Stimulated activated CD8-positive, alpha-beta memory T cell treated with anti-CD3 and anti-CD28 coated beads, Interleukin-4, amount 100 ng/mL, for 48 hours (primary cell): ENCODE data around the gene KCNC3.

Experiments
- DNase-seq: peaks from one replicate; pipeline ENCODE4 v3.0.0-alpha.2; 2020

The KCNC3 gene

DNA sequence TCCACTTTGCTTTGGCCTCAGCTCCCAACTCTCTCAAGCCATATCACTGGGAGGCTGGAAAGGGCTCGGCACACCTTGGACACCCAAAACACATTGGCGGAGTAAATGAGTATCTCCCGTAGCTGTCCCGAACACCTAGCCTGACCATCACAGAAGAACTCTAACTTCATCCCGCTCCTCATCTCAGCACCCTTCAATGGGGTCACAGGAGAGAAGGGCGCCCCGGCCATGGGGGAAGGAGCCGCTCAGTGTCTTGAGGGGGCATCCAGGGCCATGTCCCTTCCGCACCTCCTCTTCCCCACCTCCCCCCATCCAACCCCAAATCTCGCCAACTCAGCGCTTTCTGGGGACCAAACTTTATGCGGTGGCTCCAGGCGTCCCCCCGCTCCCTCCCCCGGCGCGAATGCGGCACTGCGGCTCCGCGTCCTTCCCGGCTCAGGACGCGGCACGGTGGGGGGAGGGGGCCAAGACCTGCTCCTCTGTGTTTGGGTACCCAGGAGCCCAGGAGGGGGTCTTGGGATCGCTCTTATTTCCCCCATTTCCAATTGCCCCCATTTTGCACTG lies 3.0 kb downstream of the KCNC3 start:
- DNase-seq, result no peak

DNA sequence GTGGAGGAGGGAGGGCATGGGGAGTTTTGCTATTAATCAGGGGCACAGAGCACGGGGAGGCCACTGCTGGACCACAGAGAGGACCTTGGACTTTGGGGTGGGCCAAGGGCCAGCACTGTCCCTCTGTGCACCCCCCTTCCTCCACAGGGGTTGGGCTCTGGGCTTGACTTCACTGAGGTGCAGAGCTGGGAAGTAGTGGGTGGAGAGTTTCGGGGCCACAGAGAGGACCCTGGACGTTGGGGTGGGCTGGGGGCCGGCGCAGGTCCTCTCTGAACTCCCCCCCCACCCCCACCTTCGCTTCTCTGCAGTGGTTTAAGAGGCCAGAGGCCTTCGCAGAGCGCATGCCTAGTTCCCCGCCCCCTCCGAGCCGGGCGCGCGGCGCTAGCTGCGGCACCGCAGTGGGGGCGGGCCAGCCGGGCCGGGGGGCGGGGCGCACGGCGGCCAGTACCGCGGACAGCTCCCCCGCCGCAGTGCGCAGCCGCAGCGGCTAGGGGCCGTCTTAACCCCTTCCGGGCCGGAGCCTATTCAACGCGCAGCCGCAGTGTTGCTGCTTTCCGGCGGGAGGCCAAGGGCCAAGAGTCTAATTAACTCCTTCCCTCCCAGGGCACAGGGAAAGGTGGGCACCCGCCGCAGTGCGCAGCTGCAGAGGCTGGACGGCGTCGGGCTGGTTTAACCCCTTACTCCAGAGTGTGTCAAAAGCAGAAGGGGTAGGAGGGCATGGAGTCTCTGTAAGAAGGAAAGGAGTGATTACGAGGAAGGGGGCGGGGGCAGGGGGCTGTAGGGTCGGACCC lies 3.7 kb downstream of the KCNC3 start:
- DNase-seq, result peak; percentile 86

DNA sequence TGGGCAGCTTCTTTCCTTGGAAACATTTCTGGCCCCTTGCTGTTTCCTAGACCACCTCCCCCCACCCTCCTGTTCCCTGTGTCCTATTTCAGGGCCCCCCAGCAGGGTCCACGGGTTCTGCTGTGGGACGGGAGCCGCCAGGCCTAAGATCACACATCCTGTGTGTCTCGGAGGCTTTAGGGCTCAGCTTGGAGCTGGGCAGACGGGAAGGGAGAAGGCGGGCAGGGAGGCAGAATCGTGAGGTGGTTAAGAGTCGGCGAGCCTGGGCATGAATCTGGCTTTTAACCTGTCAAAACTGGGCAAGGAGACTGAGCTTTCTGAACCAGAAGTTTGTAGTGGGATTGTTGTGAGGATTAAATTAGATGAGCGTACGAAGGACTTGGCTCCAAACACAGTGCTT lies 4.8 kb downstream of the KCNC3 start:
- no peak for DNase-seq

DNA sequence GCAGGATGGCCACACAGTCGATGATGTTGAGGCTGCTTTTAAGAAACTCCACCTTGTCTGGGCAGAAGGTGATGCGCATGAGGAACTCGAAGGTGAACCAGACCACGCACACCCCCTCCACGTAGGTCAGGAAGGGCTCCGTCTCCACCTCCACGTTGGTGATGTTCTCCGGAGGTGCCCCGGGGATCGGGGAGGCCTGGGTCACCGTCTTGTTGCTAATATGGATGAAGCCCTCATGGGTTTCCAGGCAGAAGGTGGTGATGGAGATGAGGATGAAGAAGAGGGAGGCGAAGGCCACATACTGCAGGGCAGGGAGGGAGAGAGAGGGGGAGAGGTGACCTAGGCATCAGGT lies 5.4 kb downstream of the KCNC3 start:
- DNase-seq, result no peak

DNA sequence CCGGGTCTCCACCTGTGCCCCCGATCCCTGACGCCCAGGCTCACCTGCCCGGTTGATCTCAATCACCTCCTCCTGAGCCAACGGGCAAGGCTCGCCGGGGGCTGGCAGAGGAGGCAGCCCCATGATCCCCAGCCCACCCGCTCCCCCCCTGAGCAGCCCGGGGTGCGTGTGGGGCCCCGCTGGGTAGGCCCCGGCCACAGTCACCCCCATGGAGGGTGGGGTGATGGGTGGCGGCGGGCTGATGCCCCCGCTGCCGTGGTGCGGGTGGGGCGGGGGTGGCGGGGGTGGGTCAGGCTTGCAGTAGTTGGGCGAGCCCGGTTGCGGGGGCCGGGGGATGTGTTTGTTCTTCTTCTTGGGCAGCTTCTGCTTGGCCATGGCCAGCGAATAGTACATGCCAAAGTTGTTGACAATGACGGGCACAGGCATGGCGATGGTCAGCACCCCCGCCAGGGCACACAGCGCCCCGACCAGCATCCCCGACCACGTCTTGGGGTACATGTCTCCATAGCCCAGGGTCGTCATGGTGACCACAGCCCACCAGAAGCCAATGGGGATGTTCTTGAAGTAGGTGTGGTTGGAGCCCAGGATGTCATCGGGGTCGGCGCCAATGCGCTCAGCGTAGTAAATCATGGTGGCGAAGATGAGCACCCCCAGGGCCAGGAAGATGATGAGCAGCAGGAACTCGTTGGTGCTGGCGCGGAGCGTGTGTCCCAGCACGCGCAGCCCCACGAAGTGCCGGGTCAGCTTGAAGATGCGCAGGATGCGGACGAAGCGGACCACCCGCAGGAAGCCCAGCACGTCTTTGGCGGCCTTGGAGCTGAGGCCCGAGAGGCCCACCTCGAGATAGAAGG lies 6.0 kb downstream of the KCNC3 start:
- no peak for DNase-seq

DNA sequence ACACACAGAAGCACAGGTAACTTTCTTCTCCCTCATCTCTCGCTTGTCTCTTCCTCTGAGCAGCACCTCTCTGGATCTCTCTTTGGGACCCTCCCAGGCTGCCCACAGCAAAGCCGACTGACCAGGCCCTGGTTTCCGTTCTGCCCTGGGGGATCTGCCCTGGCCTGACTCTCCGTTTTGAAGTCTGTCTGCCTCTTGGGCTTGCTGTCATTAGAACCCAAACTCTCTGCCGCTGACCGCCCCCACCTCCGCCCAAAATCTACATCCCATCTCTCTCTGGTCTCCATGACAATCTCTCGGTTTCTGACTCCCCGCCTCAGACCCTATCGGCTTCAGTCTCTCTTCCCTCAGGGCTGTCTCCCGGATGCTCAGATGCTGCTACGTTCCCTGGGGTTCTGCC lies 6.9 kb downstream of the KCNC3 start:
- no peak for DNase-seq

DNA sequence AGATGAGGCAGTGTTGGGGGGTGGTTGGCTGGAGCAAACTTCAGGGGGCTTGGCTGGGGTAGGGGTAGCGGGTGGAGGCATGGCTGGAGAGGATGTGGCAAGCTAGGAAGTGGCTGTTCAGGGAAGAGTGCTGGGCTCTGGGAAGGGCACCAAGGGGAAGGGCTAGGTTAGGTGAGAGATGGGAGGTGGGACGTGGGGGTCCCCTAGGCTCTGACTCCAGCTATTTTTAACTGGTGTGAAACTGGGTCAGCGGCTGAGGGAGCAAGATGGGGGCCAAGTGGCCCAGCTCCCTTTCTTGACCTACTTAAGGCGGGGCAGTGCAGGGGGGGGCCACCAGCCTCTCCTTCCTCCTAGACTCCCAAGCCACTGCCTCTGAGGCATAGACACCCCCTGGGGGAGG lies 7.3 kb downstream of the KCNC3 start:
- no peak for DNase-seq

DNA sequence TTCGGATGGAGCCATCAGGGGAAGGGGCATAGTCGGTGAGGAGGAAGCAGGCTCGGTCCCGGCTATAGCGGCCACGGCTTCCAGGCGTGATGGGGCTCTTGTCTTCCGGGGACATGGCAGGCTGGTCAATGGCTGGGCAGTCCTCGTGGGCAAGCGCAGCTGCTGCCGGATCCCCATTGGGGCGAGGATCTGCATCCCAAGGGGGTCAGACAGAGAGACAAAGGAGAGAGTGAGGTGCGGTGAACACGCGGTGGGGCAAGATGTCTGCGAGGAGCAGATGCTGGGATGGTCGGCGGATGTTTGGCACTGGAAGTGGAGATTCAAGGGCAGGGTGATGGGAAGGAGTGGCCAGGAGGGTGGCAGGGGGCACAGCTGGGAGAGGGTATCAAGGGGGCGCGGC lies 8.6 kb downstream of the KCNC3 start:
- DNase-seq, result no peak

DNA sequence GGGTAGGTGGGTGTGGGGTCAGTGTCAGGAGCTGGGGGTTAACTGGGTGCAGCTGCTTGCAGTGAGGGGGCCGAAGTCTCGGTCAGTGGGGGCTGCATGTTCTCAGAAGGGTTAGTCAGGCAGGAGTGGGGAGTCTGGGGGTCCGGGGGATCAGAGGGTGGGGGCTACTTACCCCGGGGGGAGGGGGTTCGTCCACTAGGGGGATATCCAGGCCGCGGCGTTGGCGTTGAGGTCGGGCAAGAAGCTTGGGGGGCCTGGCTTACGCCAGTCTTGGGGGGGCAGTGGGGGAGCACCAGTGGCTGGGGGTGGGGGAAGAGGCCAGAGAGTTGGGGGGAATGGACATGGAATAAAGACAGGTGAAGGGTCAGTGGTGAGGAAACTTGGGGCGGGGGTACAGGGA lies 9.1 kb downstream of the KCNC3 start:
- DNase-seq, result no peak

DNA sequence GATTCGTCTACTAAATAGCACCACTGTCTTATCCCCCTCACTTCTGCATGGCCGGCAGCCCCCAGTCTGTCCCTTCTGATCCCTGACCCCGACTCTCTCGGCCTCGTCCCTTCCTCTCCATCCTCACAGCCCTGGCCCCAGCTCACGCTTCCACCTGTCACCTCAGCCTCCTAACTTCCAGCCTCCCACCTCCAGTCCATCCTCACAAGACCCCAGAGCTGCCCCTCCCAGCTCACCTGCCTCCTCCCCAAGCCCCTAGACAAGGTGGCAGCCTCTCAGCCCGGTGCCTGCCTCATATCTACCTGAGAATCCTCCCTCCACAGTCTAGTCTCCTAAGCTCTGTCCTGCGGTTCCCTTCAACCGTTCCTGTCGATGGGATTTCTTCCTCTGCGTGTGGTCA lies 10.0 kb downstream of the KCNC3 start:
- DNase-seq, result no peak

DNA sequence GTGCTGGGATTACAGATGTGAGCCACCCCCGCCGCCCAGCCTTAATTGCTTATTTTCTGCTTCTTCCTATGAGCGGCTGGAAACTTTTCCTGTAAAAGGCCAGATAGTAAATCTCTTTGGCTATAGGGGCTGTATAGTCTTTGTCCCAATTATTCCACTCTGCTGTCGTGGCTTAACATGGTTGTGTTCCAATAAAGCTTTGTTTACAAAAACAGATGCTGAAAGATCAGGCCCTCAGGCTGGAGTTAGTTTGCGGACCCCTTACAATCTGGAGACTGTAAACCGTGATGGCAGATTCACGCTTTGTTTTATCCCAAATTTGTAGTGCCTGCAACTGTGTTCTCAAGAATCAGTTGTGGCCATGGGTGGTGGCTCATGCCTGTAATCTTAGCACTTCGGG lies 10.7 kb downstream of the KCNC3 start:
- no peak for DNase-seq

DNA sequence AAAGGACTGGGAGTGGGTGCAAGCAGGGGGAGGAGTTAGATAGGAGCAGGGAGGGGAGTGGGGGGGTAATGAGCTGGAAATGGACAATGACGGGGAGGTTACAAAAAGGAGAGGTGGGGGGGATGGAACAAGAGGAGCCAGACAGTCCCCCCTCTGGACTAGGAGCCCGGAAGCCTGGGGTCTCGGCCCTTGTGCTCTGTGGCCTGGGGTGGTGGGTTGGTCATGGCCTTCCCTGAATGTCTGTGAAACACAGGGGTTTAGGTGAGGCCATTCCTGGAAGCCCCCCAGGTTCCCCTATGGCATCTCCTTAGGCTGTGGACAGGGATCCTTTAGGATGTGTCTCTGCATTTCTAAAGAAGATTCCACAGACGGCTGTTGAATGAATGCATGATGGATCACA lies 12.1 kb downstream of the KCNC3 start:
- DNase-seq, result no peak

DNA sequence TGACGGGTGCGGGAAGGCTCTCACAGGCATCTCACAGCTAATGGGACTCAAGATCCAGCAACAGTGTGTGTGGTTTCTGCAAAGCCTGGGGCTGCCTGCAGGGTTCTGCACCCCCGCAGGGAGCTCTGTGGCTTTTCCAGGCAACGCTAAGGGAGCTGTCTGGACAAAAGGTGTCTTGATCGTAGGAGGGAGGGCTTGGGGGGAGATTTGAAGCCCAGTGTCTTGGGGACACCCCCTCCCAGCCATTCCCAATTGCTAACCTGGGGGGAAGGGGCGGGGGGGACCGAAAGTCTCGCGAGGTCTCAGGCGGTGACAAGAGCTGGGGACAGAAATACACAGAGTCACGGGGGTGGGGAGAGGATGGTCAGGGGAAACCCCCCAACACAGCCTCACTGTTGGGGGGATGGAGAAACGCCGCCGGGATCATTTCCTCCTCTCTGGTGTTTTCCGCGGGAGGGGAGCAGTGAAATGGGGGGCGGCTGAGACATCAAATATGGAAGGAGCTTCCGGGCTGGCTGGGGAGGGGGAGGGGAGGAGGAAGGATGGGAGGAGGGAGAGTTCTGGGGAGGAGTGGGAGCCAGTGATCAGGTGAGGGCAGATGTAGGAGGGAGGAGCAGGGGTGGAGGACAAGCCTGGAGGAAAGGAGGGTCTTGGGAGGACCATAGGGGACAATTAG lies 13.3 kb downstream of the KCNC3 start:
- peak; percentile 62 for DNase-seq

DNA sequence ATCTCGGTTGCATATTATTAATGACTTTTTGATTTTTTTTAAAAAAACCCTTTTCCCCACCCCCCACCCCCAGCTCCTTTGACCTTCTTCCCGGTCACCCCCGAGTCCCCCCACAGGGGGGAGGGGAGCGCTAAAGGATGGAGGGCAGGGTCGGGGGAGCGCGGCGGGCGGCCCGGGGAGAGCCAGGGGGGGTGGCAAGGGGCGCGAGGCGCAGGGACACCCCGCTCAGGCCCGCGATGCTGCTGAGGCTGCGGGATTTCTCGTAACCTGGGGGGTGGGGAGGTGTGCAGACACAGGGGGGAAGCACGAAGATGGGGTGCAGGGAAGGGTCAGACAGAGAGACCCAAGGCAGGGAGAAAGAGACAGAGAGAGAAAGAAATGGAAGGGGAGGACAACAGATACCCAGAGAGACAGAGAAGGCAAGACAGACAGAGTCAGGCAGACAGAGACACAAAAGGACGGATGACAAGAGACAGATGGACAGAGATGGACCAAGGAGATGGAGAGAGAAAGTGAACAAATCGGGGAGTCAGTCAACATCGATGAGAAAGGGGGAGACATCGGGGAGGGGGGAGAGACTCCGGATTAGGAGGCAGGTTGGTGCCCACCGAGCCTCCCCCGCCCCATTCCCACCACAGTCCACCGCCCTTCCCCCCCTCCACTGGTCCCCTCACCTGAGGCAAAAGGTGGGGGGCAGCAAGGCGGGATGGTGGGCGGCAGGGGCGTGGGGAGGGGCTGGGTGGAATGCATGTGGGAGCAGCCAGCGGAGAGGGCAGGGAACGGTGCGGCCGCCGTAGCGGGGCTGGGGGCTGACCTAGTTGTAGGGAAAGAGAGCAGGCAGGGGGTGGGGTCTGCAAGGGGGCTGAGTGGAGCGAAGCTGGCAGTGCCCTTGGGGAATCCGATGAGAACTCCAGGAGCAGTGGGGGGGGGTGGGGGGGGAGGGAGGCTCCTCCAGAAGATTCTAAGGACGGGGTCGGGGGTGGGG lies 14.2 kb downstream of the KCNC3 start:
- no peak for DNase-seq

DNA sequence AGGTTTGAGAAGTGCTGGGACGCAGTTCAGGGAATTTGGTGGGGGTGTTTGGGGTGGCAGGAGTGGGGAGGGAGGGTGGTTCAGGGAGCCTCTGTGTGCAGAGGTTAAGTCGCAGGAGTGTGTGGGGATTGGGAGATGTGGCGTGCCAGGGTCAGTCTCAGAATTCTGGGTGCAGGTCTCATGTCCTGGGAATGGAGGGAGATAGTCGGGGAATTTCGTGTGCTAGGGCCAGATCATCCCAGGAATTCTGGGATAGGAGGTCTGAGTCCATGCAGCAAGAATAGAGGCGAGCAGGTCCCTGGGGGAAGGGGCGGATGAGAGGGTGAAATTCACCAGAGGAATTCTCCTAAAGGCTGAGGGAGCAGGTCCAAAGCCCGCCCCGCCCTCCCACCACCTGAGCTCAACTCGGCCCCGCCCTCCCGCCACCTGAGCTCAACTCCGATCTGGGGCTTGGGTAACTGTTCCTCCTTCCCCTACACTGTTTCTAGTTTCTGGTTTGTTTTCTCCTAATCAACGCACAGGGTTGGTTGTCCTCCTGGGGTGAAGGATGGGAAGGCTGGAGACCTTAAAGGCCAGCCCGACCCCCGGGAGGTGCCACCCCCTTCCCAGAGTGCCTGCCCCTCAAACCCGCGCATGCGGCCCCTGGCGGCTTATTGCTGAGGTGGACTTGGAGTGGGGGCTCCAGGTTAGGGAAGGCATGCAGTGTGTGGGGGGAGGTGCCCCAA lies 15.2 kb downstream of the KCNC3 start:
- no peak for DNase-seq

DNA sequence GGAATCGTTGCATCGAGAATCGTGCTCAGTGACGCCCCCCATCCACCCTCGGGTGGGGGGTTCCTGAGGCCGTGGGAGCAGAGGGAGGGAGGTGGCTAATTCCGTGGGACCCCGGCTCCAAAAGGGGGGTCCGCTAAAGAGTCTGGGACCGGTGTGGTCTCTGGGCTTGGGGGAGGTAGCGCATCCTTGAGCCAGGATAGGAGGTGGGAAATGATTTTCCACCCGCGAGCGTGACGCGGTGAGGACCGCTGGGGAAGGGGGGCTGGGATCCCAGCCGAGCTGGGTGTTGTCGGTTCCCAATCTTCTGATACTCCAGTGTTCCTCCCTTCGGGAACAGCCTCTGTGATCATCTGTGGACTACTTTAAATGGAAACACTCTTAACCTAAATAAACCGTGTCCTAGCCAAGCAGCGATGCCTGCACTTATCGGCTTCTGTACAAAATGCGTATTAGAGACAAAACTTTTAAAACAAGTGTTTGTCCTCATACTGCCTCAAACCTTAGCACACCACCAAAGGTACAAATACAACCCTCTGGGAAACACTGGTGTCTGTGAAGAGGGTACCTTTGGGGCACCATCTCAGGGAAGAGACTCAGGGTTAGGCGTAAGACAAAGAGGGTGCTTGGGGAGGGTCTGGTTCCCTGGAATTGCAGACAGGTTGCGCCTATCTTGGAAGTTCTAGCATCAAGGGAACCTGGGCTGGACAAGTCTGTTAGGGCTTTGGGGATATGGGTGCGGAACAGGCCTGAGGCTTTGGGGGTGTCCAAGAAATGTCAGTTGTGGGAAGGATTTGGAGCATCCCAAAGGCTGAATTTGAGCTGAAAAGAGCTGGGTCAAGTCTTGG lies 16.0 kb downstream of the KCNC3 start:
- DNase-seq, result no peak

DNA sequence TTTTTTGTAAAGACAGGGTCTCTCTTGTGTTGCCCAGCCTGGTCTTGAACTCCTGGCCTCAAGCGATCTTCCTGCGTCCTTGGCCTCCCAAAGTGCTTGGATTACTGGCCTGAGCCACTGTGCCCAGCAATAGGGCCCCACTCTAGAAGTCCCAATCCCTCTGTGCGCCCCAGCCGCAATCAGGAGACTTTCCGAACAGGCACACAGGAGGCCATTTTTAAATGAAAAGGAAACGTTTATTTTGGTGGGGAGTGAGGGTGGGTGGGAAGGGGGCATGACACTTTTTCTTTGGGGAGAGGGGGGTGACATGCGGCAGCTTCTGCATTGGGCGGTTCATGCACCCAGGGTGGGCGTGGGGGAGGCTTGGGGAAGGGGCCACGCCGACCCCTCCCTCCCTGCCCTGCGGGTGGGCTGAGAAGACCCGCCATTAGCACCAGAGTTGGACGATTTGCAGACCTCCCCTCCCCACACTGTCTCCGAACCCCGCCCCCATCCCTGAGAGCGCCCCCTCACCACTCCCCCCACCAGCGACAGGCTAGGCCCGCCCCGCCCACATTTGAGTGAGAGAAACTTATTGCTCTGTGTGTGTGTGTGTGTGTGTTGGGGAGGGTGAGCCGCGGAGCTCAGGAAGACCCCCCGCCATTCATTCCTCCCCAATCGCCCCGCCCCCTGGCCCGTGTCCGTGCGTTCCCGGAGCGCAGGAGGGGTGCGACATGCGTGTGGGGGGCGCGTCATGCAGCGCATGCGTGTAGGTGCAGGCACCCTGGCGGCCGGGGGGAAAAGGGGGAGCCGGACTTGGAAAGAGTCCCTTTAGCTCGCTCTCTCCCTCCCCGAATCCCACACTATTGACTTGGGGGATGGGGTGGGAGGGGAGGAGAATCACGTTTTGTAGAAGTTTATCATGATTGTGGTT lies 17.2 kb downstream of the KCNC3 start:
- DNase-seq, result peak; percentile 48

DNA sequence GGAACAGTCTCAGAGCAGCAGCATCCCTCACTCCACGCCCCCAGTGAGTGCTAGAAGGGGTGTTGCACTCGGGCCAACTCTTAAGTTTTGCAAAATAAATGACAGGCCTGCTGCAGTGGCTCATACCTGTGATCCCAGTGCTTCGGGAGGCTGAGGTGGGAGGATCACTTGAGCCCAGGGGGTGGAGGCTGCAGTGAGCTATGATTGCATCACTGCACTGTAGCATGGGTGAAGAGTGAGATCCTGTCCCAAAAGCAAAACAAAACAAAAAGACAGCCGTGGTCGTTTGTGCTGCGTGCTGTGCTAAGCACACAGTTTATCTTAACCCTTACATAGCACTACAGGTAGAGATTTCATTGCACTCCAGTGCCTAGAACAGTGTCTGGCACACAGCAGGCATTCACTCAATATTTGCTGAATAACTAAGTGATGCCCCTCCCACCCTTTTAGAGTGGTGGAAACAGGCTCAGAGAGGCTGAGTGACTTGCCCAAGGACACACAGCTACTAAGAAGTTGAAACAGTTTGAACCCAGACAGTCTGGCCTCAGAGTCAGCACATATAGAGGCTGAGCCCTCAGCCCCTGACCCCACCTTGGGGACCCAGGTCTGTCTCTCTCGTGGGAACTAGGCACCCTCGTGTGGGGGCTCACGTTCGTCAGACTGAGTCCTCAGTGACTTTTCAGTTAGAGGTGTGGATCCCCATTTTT lies 18.3 kb downstream of the KCNC3 start:
- DNase-seq, result no peak
